ENCODE data around the gene LUZP1. TPM values are rescaled to one million over a fixed set of nuclear protein-coding genes. Genes with fewer than 3 reads are reported as not detected.
A peak's percentile ranks its signal among the peaks of the same experiment; 100 is the strongest.

Gene LUZP1
- total and polyA plus RNA-seq, 2 donors (not counting 1 experiment from before 2014, with no cell fraction given) = 18.8 to 27.2 TPM

DNA sequence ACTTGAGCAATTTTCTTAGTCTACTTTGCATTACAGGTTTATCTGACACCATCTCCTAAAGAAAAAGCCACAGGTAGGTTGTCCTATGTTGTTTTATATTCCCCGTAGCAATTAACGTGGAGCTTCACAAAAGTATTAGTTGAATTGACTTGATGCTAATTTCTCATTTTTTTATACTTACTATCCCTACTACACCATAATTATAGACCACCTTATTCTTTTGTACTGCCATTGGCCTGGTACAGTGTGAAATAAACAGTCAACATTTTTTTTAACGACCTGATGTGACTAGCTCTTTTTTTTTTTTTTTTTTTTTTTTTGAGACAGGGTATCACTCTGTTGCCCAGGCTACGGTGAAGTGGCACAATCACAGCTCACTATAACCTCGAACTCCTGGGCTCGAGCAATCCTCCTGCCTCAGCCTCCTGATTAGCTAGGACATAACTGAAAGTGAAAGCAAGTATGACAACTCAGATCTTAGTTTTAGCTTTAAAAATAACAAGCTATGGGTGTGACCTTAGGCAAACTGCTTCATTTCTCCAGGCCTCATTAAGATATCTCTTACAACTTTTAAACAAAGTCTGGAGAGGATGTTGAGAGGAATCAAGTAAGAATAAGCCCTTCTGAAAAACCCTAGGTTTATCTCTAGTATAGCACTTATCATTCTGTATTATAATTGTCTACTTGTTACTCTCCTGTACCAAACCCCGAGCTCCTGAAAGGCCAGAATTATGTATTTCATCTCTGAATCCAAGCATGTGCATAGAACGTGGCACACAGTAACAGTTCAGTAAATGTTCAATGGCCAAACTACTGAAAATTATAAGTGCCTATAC, 49.5 kb downstream of the LUZP1 start:
- peak overlapping the region in 2 of 4 experiments; percentile 6 to 27 for H3K4me3 ChIP-seq (replicated peaks in 1 of 4; ENCODE audit: control extremely low read depth in 1 of 4, insufficient read depth in 1 of 4, low read depth in 3 of 4, low read length in 4 of 4)

GRCh38 chr1:23118407-23118806, 50.2 kb downstream of the LUZP1 start:
- Histone ChIP-seq H3K79me2 (ENCODE audit: control insufficient read depth, insufficient read depth, low read length) (peaks cover 42% of the 10 kb centered on the region), H3K9me3 (ENCODE audit: control insufficient read depth, insufficient read depth, low read depth, low read length) (no peaks in the 10 kb centered on the region), H3K4me2 (ENCODE audit: extremely low read depth, insufficient read depth, low read length) (no peak overlapping the region), H3K4me3 (replicated peaks in 1 of 4; ENCODE audit: control extremely low read depth in 1 of 4, insufficient read depth in 1 of 4, low read depth in 3 of 4, low read length in 4 of 4) (no peak overlapping the region), H2AFZ (ENCODE audit: low read length) (no peak overlapping the region), H3K9ac (ENCODE audit: insufficient read depth, low read length) (no peak overlapping the region), H3K27ac (ENCODE audit: insufficient read depth, low read length) (no peak overlapping the region), H4K20me1 (ENCODE audit: control insufficient read depth, extremely low read depth, insufficient read depth, low read length) (no peaks in the 10 kb centered on the region), H3K4me1 (ENCODE audit: control insufficient read depth, extremely low read depth, insufficient read depth, low read length) (peaks cover 2% of the 10 kb centered on the region), H3K27me3 (ENCODE audit: control insufficient read depth, insufficient read depth, low read length) (no peaks in the 10 kb centered on the region), H3K36me3 (ENCODE audit: control insufficient read depth, insufficient read depth, low read length) (no peaks in the 10 kb centered on the region)
- no peak for DNase-seq (ENCODE audit: low read depth in 2 of 2)
- TF ChIP-seq CTCF (conservative IDR thresholded peaks at IDR 0.05 in 1 of 2, IDR thresholded peaks at IDR 0.05 in 1 of 2; ENCODE audit: low read depth in 1 of 2, low read length in 2 of 2) (no peak), EZH2 (IDR thresholded peaks at IDR 0.05; ENCODE audit: low read length, missing control alignments) (no peak)

More for the DNA sequence above, 49.5 kb downstream of the LUZP1 start:
- peak; percentile 20 to 55 for DNase-seq (ENCODE audit: low read depth in 2 of 2)
- Histone ChIP-seq H3K9ac (ENCODE audit: insufficient read depth, low read length) (no peak overlapping the region), H4K20me1 (ENCODE audit: control insufficient read depth, extremely low read depth, insufficient read depth, low read length) (no peaks in the 10 kb centered on the region), H3K27me3 (ENCODE audit: control insufficient read depth, insufficient read depth, low read length) (no peaks in the 10 kb centered on the region), H3K36me3 (ENCODE audit: control insufficient read depth, insufficient read depth, low read length) (no peaks in the 10 kb centered on the region), H3K4me1 (ENCODE audit: control insufficient read depth, extremely low read depth, insufficient read depth, low read length) (peaks cover 2% of the 10 kb centered on the region), H2AFZ (ENCODE audit: low read length) (no peak overlapping the region), H3K27ac (ENCODE audit: insufficient read depth, low read length) (peak overlapping the region; percentile 33), H3K79me2 (ENCODE audit: control insufficient read depth, insufficient read depth, low read length) (peaks cover 45% of the 10 kb centered on the region), H3K9me3 (ENCODE audit: control insufficient read depth, insufficient read depth, low read depth, low read length) (no peaks in the 10 kb centered on the region), H3K4me2 (ENCODE audit: extremely low read depth, insufficient read depth, low read length) (peak overlapping the region; percentile 79)
- TF ChIP-seq CTCF (conservative IDR thresholded peaks at IDR 0.05 in 1 of 2, IDR thresholded peaks at IDR 0.05 in 1 of 2; ENCODE audit: low read depth in 1 of 2, low read length in 2 of 2) = no peak
- no peak for TF ChIP-seq EZH2 (IDR thresholded peaks at IDR 0.05; ENCODE audit: low read length, missing control alignments)

- Histone ChIP-seq H3K27me3 (ENCODE audit: control insufficient read depth, insufficient read depth, low read length) (no peaks in the 10 kb centered on the region), H3K4me1 (ENCODE audit: control insufficient read depth, extremely low read depth, insufficient read depth, low read length) (peaks cover 6% of the 10 kb centered on the region), H2AFZ (ENCODE audit: low read length) (no peak overlapping the region), H3K79me2 (ENCODE audit: control insufficient read depth, insufficient read depth, low read length) (peaks cover 48% of the 10 kb centered on the region), H3K4me3 (replicated peaks in 1 of 4; ENCODE audit: control extremely low read depth in 1 of 4, insufficient read depth in 1 of 4, low read depth in 3 of 4, low read length in 4 of 4) (no peak overlapping the region), H3K9ac (ENCODE audit: insufficient read depth, low read length) (no peak overlapping the region), H3K9me3 (ENCODE audit: control insufficient read depth, insufficient read depth, low read depth, low read length) (no peaks in the 10 kb centered on the region), H3K4me2 (ENCODE audit: extremely low read depth, insufficient read depth, low read length) (no peak overlapping the region), H3K27ac (ENCODE audit: insufficient read depth, low read length) (no peak overlapping the region), H4K20me1 (ENCODE audit: control insufficient read depth, extremely low read depth, insufficient read depth, low read length) (no peaks in the 10 kb centered on the region), H3K36me3 (ENCODE audit: control insufficient read depth, insufficient read depth, low read length) (no peaks in the 10 kb centered on the region)
- TF ChIP-seq EZH2 (IDR thresholded peaks at IDR 0.05; ENCODE audit: low read length, missing control alignments) = no peak
- no peak for TF ChIP-seq CTCF (conservative IDR thresholded peaks at IDR 0.05 in 1 of 2, IDR thresholded peaks at IDR 0.05 in 1 of 2; ENCODE audit: low read depth in 1 of 2, low read length in 2 of 2)
- DNase-seq (ENCODE audit: low read depth in 2 of 2) = no peak
Measured at GRCh38 chr1:23116921-23117699, 51.5 kb downstream of the LUZP1 start.

Data from fibroblast of lung (primary cell).